ENCODE measurements around the gene ABCG8. TPM values are rescaled to one million over a fixed set of nuclear protein-coding genes. Genes with fewer than 3 reads are reported as not detected.

The ABCG8 gene
- total RNA-seq, 2 donors from 2014 or later: not detected

- Mint-ChIP-seq H3K27ac (no peak overlapping the region), H3K4me1 (no peaks in the 10 kb centered on the region), H3K9me3 (no peaks in the 10 kb centered on the region), H3K27me3 (no peaks in the 10 kb centered on the region), H3K4me3 (no peak overlapping the region), H3K36me3 (ENCODE audit: low read depth) (no peaks in the 10 kb centered on the region)
- ATAC-seq (replicated peaks): no peak
These were observed 24.1 kb upstream of the ABCG8 start for GRCh38 chr2:43814711-43815110.

DNA sequence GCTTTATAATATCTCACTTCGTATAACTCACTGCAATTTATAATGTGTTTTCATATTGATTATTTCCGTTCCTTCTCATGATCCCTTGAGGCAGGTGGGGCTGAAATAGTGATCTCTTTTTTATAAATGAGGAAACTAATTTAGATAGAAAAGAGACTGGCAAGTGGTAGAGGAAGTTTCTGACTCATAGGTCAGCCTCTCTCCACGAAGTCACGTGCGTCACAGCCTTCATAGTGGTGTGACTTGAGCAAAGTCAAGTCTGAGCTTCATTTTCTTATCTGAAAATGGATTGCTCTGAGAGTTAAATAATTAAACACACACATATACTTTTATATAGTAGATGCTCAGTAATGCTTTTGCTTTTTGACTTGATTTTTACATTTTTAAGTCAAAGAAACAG is 20.0 kb upstream of the ABCG8 start:
- Mint-ChIP-seq H3K4me3 (no peak overlapping the region), H3K27me3 (peaks cover 22% of the 10 kb centered on the region), H3K36me3 (ENCODE audit: low read depth) (no peaks in the 10 kb centered on the region), H3K4me1 (no peaks in the 10 kb centered on the region), H3K9me3 (no peaks in the 10 kb centered on the region), H3K27ac (no peak overlapping the region)
- ATAC-seq (replicated peaks): peak; percentile 50

GRCh38 chr2:43819491-43820163 is 19.1 kb upstream of the ABCG8 start:
- H3K27ac Mint-ChIP-seq: no peak overlapping the region
- no peak for ATAC-seq (replicated peaks)

GRCh38 chr2:43822839-43823238 is 15.9 kb upstream of the ABCG8 start:
- no peak for ATAC-seq (replicated peaks)
- no peaks in the 10 kb centered on the region for H3K36me3 Mint-ChIP-seq (ENCODE audit: low read depth)

More at GRCh38 chr2:43819491-43820163, 19.1 kb upstream of the ABCG8 start:
- H3K9me3 Mint-ChIP-seq: no peaks in the 10 kb centered on the region
- H3K36me3 Mint-ChIP-seq (ENCODE audit: low read depth): no peaks in the 10 kb centered on the region
- H3K4me1 Mint-ChIP-seq: no peaks in the 10 kb centered on the region
- peaks cover 28% of the 10 kb centered on the region for H3K27me3 Mint-ChIP-seq
- H3K4me3 Mint-ChIP-seq: no peak overlapping the region

GRCh38 chr2:43823751-43824150 is 15.0 kb upstream of the ABCG8 start:
- H3K9me3 Mint-ChIP-seq: no peaks in the 10 kb centered on the region
- no peak for ATAC-seq (replicated peaks)
- no peak overlapping the region for H3K4me3 Mint-ChIP-seq
- H3K4me1 Mint-ChIP-seq: no peaks in the 10 kb centered on the region
- H3K36me3 Mint-ChIP-seq (ENCODE audit: low read depth): no peaks in the 10 kb centered on the region
- peaks cover 36% of the 10 kb centered on the region for H3K27me3 Mint-ChIP-seq
- H3K27ac Mint-ChIP-seq: no peak overlapping the region

More at GRCh38 chr2:43822839-43823238, 15.9 kb upstream of the ABCG8 start:
- peaks cover 34% of the 10 kb centered on the region for H3K27me3 Mint-ChIP-seq
- H3K27ac Mint-ChIP-seq: no peak overlapping the region
- H3K4me3 Mint-ChIP-seq: no peak overlapping the region
- no peaks in the 10 kb centered on the region for H3K9me3 Mint-ChIP-seq
- H3K4me1 Mint-ChIP-seq: no peaks in the 10 kb centered on the region

- ATAC-seq (replicated peaks): no peak
- no peaks in the 10 kb centered on the region for H3K36me3 Mint-ChIP-seq (ENCODE audit: low read depth)
- no peak overlapping the region for H3K27ac Mint-ChIP-seq
- peaks cover 39% of the 10 kb centered on the region for H3K27me3 Mint-ChIP-seq
- no peaks in the 10 kb centered on the region for H3K9me3 Mint-ChIP-seq
- no peaks in the 10 kb centered on the region for H3K4me1 Mint-ChIP-seq
- H3K4me3 Mint-ChIP-seq: no peak overlapping the region
These were observed 14.3 kb upstream of the ABCG8 start for GRCh38 chr2:43824512-43824911.

- H3K4me3 Mint-ChIP-seq: no peak overlapping the region
- H3K36me3 Mint-ChIP-seq (ENCODE audit: low read depth): no peaks in the 10 kb centered on the region
- no peaks in the 10 kb centered on the region for H3K4me1 Mint-ChIP-seq
- H3K9me3 Mint-ChIP-seq: no peaks in the 10 kb centered on the region
- ATAC-seq (replicated peaks): no peak
- no peak overlapping the region for H3K27ac Mint-ChIP-seq
- peaks cover 44% of the 10 kb centered on the region for H3K27me3 Mint-ChIP-seq
These were observed 13.7 kb upstream of the ABCG8 start for GRCh38 chr2:43824951-43825493.

DNA sequence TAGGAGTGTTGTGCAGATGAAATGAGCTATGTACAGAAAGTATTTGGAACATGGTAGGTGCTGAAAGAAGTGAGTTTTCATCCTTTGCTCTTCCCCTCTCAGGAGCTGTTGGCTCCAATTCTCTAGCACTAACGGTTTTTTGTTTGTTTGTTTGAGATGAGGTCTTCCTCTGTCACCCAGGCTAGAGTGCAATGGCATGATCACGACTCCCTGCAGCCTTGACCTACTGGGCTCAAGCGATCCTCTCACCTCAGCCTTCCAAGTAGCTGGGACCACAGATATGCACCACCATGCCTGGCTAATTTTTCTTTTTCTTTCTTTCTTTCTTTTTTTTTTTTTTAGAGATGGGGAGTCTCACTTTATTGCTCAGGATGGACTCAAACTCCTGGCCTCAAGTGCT is 12.9 kb upstream of the ABCG8 start:
- H3K4me1 Mint-ChIP-seq: no peaks in the 10 kb centered on the region
- H3K4me3 Mint-ChIP-seq: no peak overlapping the region
- no peaks in the 10 kb centered on the region for H3K36me3 Mint-ChIP-seq (ENCODE audit: low read depth)
- peaks cover 45% of the 10 kb centered on the region for H3K27me3 Mint-ChIP-seq
- no peak for ATAC-seq (replicated peaks)
- no peaks in the 10 kb centered on the region for H3K9me3 Mint-ChIP-seq
- no peak overlapping the region for H3K27ac Mint-ChIP-seq

DNA sequence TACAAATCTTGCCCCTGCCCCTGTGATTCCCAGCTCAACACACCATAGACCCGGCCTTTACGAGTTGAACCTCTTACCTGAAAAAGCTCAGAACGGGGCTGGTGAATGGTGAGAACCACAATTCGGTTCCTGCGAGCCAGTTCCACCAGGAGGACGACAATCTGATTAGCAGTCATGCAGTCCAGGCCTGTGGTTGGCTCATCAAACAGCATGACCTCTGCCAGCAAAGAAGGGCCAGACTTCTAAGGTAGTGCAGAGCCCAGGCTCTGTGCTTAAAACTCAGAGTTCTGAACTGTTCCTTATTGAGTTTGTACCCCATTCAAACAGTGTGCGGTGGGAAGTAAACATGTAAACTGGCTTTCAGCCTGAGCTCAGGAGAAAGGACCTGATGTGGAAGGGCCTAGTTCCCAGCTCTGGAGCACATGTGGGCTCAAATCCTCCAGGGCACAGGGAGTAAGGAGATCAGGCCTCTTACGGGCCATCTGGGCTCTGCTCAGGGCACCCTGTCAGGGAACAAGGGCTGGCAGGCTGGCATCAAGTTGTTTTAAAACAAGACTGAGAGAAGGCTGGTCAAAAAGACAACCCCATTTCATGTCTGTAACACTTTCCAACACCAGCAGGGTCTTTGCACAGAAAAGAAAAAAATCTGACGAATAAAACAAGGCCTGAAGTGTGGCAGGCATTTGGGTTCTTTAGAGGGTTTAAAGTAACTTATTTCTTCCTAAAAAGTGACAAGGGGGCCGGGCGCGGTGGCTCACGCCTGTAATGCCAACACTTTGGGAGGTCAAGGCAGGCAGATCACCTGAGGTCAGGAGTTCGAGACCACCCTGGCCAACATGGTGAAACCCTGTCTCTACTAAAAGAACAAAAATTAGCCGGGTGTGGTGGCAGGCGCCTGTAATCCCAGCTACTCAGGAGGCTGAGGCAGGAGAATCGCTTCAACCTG is 12.2 kb upstream of the ABCG8 start:
- H3K4me3 Mint-ChIP-seq: no peak overlapping the region
- no peaks in the 10 kb centered on the region for H3K36me3 Mint-ChIP-seq (ENCODE audit: low read depth)
- no peak for ATAC-seq (replicated peaks)
- no peaks in the 10 kb centered on the region for H3K4me1 Mint-ChIP-seq
- no peak overlapping the region for H3K27ac Mint-ChIP-seq
- H3K27me3 Mint-ChIP-seq: peaks cover 45% of the 10 kb centered on the region
- H3K9me3 Mint-ChIP-seq: no peaks in the 10 kb centered on the region

DNA sequence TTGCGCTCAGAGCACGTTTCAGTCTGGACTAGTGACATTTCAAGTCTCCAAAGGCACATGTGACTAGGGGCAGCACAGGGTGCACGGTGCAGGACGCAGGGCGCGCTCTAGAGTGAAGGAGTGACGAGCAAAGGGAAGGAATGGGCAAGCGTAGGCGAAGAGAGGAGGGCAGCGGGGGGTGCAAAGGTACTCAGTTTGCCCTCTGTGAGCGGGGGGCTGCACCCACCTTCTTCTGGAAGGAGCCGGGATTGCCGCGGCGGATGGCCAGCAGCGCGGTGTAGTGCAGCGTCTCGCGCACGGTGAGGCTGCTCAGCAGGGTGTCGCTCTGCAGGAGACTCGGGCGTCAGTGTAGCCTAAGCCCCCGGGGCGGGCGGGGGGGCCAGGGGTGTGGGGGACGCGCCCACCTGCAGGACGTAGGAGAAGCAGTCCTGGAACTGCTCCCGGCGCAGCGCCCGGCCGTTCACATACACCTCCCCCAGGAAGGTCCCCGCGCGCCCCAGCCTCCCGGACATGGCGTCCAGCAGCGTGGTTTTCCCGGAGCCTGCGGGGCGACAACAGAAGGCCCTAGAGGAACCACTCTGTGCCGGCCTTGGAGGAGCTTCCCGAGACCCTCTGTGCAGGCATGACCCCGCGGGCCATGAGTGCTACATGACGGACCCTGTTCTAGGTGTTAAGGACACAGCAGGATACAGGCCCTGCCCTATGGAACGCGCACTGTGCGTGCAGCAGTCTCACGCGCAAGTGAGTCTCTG is 7.1 kb upstream of the ABCG8 start:
- no peak for ATAC-seq (replicated peaks)
- Mint-ChIP-seq H3K27me3 (peaks cover 22% of the 10 kb centered on the region), H3K4me1 (no peaks in the 10 kb centered on the region), H3K9me3 (no peaks in the 10 kb centered on the region), H3K4me3 (no peak overlapping the region), H3K36me3 (ENCODE audit: low read depth) (no peaks in the 10 kb centered on the region), H3K27ac (no peak overlapping the region)

- ATAC-seq (replicated peaks): no peak
- Mint-ChIP-seq H3K27ac (no peak overlapping the region), H3K4me3 (no peak overlapping the region), H3K36me3 (ENCODE audit: low read depth) (no peaks in the 10 kb centered on the region), H3K27me3 (peaks cover 22% of the 10 kb centered on the region), H3K4me1 (no peaks in the 10 kb centered on the region), H3K9me3 (no peaks in the 10 kb centered on the region)
These were observed 6.3 kb upstream of the ABCG8 start for GRCh38 chr2:43832457-43832856.

- Mint-ChIP-seq H3K27ac (no peak overlapping the region), H3K4me1 (no peaks in the 10 kb centered on the region), H3K36me3 (ENCODE audit: low read depth) (no peaks in the 10 kb centered on the region), H3K9me3 (no peaks in the 10 kb centered on the region), H3K27me3 (peaks cover 3% of the 10 kb centered on the region), H3K4me3 (no peak overlapping the region)
- no peak for ATAC-seq (replicated peaks)
These were observed 1.7 kb upstream of the ABCG8 start for GRCh38 chr2:43837033-43837432.

DNA sequence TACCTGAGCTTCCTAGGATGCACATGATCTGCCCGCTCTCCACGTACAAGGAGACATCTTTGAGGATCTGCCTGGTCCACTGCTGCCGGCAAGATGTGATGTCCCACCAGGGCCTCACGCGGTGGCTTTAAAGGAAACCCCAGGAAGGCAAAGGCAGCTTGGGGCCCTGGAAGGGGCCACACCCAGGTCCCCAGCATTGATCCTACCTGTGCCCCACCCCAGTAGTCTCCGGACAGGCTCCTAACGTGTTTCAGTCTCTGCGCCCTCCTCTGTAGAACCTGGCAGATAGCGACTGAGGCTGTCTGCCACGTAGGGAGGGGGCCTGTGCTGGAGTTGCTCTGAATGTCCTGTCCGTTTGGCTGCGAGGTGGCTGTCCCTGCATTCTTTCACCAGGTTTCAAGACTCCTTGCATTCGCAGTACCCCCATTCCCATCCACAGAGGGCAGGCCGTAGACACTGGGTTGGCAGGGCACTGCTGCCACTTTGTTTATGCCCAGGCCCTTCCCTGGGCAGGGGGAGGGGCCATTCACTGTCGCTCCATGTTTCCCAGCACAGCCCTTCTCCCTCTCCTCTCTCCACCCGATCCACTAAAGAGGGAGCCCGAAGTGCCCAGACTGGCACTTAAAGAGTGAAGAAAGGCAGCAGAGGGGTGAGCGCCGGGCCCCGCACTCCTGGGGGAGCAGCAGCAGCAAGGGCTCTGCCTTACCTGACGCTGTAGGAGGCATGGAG is 776 bp upstream of the ABCG8 start:
- no peak overlapping the region for H3K27ac Mint-ChIP-seq
- no peak for ATAC-seq (replicated peaks)

More for the DNA sequence above, 776 bp upstream of the ABCG8 start:
- H3K4me3 Mint-ChIP-seq: no peak overlapping the region
- H3K36me3 Mint-ChIP-seq (ENCODE audit: low read depth): no peaks in the 10 kb centered on the region
- H3K9me3 Mint-ChIP-seq: no peaks in the 10 kb centered on the region
- H3K4me1 Mint-ChIP-seq: no peaks in the 10 kb centered on the region
- peaks cover 3% of the 10 kb centered on the region for H3K27me3 Mint-ChIP-seq
